DOHH2 (cell line): ENCODE results near the gene ATP2A1.

Experiments used
- H3F3A ChIP-seq: fragments of 200-600 bp; sonication (generic), shearing (Covaris generic); 2 replicates; pipeline ENCODE4 v1.6.0; 2016; ENCODE audit warnings: antibody characterized with exemption, mild to moderate bottlenecking; ENCODE audit not compliant: control insufficient read depth, insufficient read depth
- H3K27ac ChIP-seq: fragments of 200-600 bp; sonication (generic); 2 replicates; pipeline ENCODE4 v1.5.1; 2014; ENCODE audit warnings: low read depth, mild to moderate bottlenecking, low read length, moderate library complexity
- H3K27me3 ChIP-seq: fragments of 200-600 bp; sonication (generic); 2 replicates; pipeline ENCODE4 v1.6.1; 2014; ENCODE audit warnings: mild to moderate bottlenecking, low read length, mixed read lengths; ENCODE audit not compliant: control insufficient read depth
- H3K36me3 ChIP-seq: fragments of 200-600 bp; sonication (generic); 2 replicates; pipeline ENCODE4 v1.6.1; 2014; ENCODE audit warnings: mild to moderate bottlenecking, low read length, moderate library complexity, mixed read lengths; ENCODE audit not compliant: control insufficient read depth
- H3K4me1 ChIP-seq: fragments of 200-600 bp; sonication (generic); 2 replicates; pipeline ENCODE4 v1.6.1; 2014; ENCODE audit warnings: mild to moderate bottlenecking, low read length, mixed read lengths; ENCODE audit not compliant: control insufficient read depth
- H3K4me2 ChIP-seq: fragments of 200-600 bp; sonication (generic); 2 replicates; pipeline ENCODE4 v1.6.0; 2014; ENCODE audit warnings: mild to moderate bottlenecking, low read length, moderate library complexity
- H3K4me3 ChIP-seq: fragments of 200-600 bp; sonication (generic); 2 replicates; pipeline ENCODE4 v1.5.1; 2014; ENCODE audit warnings: mild to moderate bottlenecking, low read length, mixed read lengths
- H3K79me2 ChIP-seq: fragments of 200-600 bp; sonication (generic); 2 replicates; pipeline ENCODE4 v1.6.1; 2014; ENCODE audit warnings: mild to moderate bottlenecking, low read length, mixed read lengths; ENCODE audit not compliant: control insufficient read depth
- H3K9me2 ChIP-seq: fragments of 200-600 bp; sonication (generic); replicated peaks from 2 replicates; pipeline ENCODE4 v1.6.1; 2014; ENCODE audit warnings: mild to moderate bottlenecking, low read length, mixed read lengths; ENCODE audit not compliant: control insufficient read depth
- H3K9me3 ChIP-seq: fragments of 200-600 bp; sonication (generic); 2 replicates; pipeline ENCODE4 v1.6.1; 2014; ENCODE audit warnings: antibody characterized with exemption, low read length, mixed read lengths; ENCODE audit not compliant: control insufficient read depth, insufficient read depth
- H4K20me1 ChIP-seq: fragments of 200-600 bp; sonication (generic); 2 replicates; pipeline ENCODE4 v1.6.0; 2014; ENCODE audit warnings: low read depth, mild to moderate bottlenecking, antibody characterized with exemption, low read length, moderate library complexity; ENCODE audit not compliant: control insufficient read depth, insufficient read depth
- EZH2phosphoT487 ChIP-seq: fragments of 200-600 bp; sonication (generic); IDR thresholded peaks from 2 replicates; pipeline ENCODE4 v1.6.1; 2017; ENCODE audit warnings: borderline replicate concordance, mild to moderate bottlenecking, antibody characterized with exemption, low read length, moderate library complexity, mixed read lengths
- TF ChIP-seq, protein P1 (sequence below): fragments of 200-600 bp; sonication (generic); IDR thresholded peaks from one replicate; pipeline ENCODE4 v1.5.1; 2014; ENCODE audit warnings: antibody characterized with exemption, mild to moderate bottlenecking, low read depth, low read length; ENCODE audit not compliant: poor library complexity, severe bottlenecking

ATP2A1 gene

DNA sequence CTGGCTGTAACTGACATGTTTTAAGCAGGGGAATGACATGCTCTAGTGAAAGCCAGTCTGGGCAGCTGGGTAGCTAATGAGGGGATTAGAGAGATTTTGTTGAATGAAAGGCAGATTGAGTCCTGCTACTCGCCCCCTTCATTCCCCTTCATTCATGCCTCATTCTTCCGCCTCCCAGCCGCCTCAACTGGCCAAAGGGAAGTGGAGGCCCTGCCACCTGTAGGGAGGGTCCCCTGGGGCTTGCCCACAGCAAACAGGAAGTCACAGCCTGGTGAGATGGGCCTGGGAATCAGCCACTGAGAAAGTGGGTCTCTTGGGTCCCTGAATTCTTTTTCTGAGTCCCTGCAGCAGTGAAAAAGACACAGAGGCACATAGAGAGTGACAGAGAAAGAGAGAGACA, 52.4 kb downstream of the ATP2A1 start:
- Histone ChIP-seq H3F3A (peaks cover 40% of the 10 kb centered on the region), H3K9me2 (no peaks in the 10 kb centered on the region), H3K79me2 (peaks cover 38% of the 10 kb centered on the region), H3K9me3 (no peaks in the 10 kb centered on the region), H4K20me1 (no peaks in the 10 kb centered on the region), H3K36me3 (peaks cover 43% of the 10 kb centered on the region), H3K4me1 (peaks cover 63% of the 10 kb centered on the region), H3K27me3 (no peaks in the 10 kb centered on the region), H3K4me2 (peak overlapping the region; percentile 96), H3K27ac (peak overlapping the region; percentile 99), H3K4me3 (peak overlapping the region; percentile 97)
- TF ChIP-seq, protein P1, sequence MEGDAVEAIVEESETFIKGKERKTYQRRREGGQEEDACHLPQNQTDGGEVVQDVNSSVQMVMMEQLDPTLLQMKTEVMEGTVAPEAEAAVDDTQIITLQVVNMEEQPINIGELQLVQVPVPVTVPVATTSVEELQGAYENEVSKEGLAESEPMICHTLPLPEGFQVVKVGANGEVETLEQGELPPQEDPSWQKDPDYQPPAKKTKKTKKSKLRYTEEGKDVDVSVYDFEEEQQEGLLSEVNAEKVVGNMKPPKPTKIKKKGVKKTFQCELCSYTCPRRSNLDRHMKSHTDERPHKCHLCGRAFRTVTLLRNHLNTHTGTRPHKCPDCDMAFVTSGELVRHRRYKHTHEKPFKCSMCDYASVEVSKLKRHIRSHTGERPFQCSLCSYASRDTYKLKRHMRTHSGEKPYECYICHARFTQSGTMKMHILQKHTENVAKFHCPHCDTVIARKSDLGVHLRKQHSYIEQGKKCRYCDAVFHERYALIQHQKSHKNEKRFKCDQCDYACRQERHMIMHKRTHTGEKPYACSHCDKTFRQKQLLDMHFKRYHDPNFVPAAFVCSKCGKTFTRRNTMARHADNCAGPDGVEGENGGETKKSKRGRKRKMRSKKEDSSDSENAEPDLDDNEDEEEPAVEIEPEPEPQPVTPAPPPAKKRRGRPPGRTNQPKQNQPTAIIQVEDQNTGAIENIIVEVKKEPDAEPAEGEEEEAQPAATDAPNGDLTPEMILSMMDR: no peak
- no peak for TF ChIP-seq EZH2phosphoT487

DNA sequence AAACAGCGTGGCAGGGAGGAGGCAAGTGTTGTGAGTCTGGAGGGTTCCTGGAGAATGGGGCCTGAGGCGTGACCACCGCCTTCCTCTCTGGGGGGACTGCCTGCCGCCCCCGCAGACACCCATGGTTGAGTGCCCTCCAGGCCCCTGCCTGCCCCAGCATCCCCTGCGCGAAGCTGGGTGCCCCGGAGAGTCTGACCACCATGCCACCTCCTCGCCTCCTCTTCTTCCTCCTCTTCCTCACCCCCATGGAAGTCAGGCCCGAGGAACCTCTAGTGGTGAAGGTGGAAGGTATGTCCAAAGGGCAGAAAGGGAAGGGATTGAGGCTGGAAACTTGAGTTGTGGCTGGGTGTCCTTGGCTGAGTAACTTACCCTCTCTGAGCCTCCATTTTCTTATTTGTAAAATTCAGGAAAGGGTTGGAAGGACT, 53.5 kb downstream of the ATP2A1 start, which contains the start of gene CD19:
Gene CD19 (plus strand): TSS at position 171 of the 425 bp plus-strand sequence. CDS start 30 bp downstream, at position 201.
- Histone ChIP-seq H3K79me2 (peaks cover 43% of the 10 kb centered on the region), H3K36me3 (peaks cover 51% of the 10 kb centered on the region), H4K20me1 (peaks cover 5% of the 10 kb centered on the region; the same call in 1 of the 2 replicates), H3F3A (peaks cover 41% of the 10 kb centered on the region), H3K4me1 (peaks cover 62% of the 10 kb centered on the region), H3K9me2 (no peaks in the 10 kb centered on the region), H3K27ac (peak within 1 kb of the TSS; percentile 99), H3K27me3 (no peaks in the 10 kb centered on the region), H3K4me3 (peak within 1 kb of the TSS; percentile 97), H3K9me3 (no peaks in the 10 kb centered on the region; the same call in 1 of the 2 replicates), H3K4me2 (peak within 1 kb of the TSS; percentile 96)
- no peak for TF ChIP-seq EZH2phosphoT487
- TF ChIP-seq, protein P1: no peak

DNA sequence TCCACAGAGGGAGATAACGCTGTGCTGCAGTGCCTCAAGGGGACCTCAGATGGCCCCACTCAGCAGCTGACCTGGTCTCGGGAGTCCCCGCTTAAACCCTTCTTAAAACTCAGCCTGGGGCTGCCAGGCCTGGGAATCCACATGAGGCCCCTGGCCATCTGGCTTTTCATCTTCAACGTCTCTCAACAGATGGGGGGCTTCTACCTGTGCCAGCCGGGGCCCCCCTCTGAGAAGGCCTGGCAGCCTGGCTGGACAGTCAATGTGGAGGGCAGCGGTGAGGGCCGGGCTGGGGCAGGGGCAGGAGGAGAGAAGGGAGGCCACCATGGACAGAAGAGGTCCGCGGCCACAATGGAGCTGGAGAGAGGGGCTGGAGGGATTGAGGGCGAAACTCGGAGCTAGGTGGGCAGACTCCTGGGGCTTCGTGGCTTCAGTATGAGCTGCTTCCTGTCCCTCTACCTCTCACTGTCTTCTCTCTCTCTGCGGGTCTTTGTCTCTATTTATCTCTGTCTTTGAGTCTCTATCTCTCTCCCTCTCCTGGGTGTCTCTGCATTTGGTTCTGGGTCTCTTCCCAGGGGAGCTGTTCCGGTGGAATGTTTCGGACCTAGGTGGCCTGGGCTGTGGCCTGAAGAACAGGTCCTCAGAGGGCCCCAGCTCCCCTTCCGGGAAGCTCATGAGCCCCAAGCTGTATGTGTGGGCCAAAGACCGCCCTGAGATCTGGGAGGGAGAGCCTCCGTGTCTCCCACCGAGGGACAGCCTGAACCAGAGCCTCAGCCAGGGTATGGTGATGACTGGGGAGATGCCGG, 54.3 kb downstream of the ATP2A1 start:
- Histone ChIP-seq H3F3A (peaks cover 40% of the 10 kb centered on the region), H3K36me3 (peaks cover 58% of the 10 kb centered on the region), H3K27me3 (no peaks in the 10 kb centered on the region), H3K79me2 (peaks cover 47% of the 10 kb centered on the region), H3K27ac (peak overlapping the region; percentile 99), H3K9me2 (no peaks in the 10 kb centered on the region), H4K20me1 (peaks cover 11% of the 10 kb centered on the region; the same call in 1 of the 2 replicates), H3K4me2 (peak overlapping the region; percentile 96), H3K4me1 (peaks cover 64% of the 10 kb centered on the region), H3K9me3 (no peaks in the 10 kb centered on the region; the same call in 1 of the 2 replicates), H3K4me3 (peak overlapping the region; percentile 97)
- TF ChIP-seq EZH2phosphoT487: no peak
- TF ChIP-seq, protein P1: peak; percentile 35
